Endothelial cell of hepatic sinusoid (primary cell): ENCODE results near the gene PLIN5.

Experiments
- in situ Hi-C: cut with HindIII; loops from 2 replicates; pipeline ENCODE4 v1.10.0; 2017; ENCODE audit warnings: low sequenced_read_pairs

PLIN5 gene, protein sequence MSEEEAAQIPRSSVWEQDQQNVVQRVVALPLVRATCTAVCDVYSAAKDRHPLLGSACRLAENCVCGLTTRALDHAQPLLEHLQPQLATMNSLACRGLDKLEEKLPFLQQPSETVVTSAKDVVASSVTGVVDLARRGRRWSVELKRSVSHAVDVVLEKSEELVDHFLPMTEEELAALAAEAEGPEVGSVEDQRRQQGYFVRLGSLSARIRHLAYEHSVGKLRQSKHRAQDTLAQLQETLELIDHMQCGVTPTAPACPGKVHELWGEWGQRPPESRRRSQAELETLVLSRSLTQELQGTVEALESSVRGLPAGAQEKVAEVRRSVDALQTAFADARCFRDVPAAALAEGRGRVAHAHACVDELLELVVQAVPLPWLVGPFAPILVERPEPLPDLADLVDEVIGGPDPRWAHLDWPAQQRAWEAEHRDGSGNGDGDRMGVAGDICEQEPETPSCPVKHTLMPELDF

DNA sequence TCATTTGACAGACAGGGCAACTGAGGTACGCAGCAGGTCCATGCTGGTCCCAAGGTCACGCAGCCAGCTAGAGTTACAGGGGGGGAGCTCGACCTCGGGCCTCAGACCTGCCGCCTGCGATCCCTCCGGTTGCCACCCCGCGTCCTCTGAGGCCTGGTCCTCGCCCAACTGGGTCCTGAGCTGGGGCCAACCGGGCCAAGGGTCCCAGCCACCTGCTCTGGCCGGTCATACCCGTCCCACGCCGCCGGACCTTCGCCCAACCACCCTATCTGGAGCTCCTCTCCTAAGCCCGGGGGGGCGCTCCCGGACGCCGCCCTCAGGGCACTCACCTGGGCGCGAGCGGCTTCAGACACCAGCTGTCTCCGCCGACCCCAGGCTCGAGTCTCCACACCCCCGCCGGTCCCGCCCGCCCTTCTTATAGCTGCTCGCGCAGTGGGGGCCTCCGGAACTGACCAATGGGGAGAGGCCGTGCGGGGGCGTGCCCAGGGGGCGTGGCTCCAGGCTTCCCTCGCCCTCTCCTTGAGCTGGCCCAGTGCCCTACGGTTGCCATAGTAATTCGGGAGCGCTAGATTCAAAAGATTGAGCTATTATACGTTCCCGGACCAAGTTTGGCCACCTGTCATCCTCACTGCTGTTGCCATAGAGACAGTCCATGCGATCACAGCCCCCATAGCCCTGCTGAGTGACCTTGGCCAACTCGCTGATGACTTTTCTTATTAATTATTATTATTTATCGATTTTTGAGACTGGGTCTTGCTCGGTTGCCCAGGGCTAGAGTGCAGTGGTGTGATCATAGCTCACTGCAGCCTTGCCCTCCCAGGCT is at the start of gene PLIN5:
Gene PLIN5, minus strand, starts transcription at position 389 of the 823 bp plus-strand sequence. CDS start 1,150 bp downstream, outside the sequence.
- in situ Hi-C loops: no loop called here

DNA sequence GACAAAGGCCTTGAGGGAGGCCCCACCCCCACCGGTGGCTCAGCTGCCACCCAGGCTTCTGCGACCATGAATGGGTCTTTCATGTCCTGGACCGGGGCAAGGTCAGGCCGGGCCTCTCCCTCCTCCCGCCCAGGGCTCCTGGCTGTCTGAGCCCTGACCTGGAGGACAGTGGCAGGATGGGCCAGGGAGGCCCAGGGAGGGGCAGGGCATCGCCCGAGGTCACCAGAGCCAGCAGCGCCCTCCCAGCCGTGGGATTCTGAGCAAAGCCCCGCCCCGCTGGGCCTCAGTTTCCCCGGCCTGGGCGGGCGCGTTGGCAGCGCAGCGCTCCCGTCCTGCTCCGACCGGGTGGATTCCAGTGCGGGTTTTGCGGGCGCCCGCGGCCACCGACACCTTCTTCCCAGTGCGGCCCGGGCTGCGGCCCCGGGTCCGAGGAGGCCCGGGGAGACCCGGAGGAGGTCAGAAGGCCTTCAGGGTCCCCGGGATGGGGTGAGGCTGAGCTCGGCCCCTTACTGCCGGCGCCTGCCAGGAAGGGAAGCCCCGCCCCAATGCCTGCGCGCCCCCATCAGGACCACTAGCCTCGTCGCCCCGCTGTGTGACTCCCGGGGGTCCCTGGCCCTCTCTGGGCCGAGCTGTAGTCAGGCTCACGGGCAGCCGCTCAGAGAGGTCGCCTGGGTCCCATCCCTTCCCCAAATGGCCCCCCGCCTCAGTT is 49.1 kb upstream of the PLIN5 start:
- in situ Hi-C loops: no loop called here

DNA sequence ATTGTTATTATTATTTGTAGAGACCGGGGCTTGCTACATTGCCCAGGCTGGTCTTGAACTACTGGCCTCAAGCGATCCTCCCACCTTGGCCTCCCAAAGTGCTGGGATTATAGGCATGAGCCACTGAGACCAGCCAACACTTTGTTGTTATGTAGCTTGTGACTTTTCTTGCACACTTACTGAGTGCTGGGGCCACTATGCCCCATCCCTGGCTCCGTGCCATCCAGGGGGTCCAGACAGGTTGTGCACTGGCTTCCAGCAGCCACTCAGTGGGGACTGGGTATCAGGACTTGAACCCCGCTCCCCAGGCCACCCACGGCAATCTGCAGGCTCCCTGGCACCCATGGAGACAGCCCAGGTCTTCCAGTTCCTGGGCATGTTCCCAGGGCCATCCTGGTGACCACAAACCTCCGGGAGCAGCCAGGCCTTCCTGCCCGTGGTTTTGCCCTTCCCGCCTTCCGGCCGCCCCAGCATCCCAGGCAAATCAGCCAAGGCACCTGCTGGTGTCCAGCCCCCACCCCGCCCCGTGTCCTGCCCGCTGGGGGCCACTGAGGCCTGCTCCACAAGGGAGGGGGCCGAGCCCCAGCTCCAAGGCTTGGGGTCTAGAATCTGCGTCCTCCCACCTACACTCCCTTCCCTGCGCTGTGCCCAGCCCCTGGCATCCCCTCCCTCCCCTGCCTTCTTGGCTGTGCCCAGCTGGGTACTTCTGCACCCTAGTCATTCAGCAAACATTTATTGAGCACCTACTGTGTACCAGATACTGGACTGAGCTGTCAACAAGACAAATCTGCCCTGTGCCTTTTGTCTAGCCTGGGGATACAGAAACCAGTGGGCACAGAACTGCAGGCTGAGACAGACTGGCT is 48.2 kb upstream of the PLIN5 start:
- in situ Hi-C loops: no loop called here

DNA sequence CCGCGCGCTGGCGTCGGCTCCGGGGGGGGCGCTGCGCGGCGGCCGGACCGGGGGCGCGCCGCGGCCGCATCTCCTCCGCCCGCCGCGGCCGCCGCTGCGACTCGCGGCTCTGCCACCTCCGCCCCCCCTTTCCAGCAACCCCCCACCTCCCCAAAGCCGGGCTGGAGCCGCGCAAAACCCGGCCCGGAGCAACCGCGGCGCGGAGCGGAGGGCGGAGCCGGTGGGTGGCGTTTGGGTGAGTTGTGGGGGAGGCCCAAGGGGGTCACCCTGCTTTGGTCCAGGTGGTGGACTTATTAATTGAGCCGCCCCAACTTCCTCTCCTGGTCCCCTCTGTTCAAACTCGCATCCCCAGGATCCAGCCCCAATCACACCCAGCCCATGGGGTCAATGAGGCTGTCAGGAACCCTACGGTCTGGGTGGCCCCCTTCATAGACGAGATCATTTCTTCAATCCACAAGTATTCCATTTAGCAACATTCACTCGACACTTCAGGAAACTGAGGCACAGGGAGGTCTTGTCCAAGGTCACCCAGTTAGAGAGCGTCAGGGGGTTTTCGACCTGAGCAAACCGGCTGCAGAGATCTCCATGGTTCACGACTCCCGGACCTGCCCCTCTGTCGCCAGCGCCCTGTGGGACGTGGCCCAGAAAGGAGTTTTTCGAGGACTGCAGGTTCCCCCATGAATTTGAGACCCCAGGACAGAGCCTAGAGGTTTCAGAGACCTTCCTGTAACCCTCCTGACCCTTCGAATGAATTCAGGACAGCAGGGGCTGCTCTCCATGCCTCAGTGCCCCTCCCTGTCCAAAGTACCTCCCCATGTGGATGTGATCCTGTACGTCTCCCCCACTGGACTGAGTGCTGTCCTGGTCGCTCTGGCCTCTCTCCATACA is 46.9 kb upstream of the PLIN5 start:
- in situ Hi-C loops: no loop called here

DNA sequence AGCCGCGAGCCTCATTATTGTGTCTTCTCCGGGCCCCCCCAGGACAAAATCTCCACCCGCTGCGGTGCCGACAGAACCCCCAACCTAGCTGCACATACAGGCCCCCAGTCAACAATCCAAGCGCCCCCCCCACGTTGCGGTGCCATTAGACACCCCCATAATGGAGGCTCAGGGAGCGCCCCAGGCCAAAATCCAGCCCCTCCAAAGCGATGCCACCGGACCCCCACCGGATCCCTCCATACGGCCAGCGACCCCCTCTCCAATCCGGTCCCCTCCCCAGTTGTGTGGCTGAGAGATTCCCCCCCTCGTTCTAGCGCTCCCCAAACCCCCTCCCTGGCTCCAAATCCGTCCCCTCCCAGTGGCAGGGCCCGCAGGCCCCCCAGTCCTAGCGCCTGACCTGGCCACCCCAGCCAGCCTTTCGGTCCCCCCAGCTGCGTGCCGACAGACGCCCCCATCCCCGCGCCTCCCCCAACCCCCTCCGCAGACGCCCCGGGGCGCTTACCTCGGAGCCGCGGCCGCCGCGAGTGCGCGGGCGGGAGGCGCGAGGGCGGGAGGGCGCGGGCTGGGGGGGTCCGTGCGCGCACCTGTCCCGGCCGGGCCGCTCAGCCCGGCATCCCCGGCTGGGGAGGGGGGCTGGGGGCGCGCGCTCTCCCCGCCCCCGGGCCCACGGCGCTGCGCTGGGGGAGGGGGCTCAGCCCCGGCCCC is 46.1 kb upstream of the PLIN5 start:
- in situ Hi-C loops: no loop called here

DNA sequence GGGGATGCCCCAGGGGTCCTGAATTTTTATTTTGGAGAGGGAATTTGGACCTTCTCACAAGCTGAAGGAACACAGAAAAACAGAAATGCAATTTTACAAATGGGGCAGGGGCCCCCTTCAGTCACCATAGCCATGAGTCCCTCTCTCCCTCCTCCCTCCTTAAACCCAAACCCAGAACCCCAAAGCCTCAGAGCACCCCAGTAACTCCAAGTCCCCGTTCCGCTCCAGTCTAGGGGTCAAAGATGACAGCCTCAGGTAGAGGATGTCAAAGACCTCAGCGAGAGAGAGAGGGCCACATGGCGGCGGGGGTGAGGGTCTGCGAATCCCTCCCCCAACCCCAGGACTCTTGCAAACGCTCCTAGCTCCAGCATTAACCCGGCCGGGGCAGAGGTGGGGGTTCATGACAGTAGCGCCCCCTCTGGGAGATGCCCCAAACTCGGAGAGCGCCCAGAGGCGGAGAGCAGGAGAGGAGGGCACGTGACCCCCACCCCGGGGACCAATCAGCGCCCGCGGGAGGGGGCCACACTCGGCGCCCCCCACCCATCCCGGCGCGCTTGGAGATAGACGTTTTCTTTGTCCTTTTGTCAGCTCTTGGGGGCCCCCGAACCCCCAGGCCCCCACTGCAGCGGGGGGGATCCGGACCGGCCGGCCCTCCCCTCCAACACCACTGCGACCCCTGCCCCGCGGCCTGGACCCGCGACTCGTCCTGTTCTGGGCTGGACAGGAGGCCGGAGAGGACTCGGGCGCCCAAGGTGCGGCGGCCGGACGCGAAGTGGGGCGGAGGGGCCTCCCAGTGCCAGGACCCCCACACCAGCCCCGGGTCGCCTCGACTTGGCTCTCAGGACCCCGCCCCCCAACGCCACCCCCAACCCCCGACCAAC is 45.2 kb upstream of the PLIN5 start:
- in situ Hi-C loops: no loop called here

DNA sequence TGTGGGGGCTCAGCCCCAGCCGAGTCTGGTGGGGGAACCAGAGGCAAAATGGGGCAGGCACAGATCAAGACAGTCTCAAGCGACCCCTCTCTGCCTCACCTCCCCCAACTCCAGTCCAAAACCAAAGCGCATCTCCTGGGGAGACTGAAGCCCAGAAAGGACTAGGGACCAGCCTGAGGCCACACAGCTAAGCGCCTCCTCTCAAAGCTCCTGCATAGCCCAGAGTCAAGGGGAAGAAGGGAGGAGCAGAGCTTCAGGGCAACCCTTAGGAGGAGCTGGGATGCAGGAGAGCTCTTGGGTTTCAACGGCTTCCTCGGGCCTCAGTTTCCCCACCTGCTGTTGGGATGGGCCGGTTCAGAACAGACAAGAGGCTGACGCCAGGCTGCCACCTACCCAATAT is 44.4 kb upstream of the PLIN5 start:
- in situ Hi-C loops: no loop called here

DNA sequence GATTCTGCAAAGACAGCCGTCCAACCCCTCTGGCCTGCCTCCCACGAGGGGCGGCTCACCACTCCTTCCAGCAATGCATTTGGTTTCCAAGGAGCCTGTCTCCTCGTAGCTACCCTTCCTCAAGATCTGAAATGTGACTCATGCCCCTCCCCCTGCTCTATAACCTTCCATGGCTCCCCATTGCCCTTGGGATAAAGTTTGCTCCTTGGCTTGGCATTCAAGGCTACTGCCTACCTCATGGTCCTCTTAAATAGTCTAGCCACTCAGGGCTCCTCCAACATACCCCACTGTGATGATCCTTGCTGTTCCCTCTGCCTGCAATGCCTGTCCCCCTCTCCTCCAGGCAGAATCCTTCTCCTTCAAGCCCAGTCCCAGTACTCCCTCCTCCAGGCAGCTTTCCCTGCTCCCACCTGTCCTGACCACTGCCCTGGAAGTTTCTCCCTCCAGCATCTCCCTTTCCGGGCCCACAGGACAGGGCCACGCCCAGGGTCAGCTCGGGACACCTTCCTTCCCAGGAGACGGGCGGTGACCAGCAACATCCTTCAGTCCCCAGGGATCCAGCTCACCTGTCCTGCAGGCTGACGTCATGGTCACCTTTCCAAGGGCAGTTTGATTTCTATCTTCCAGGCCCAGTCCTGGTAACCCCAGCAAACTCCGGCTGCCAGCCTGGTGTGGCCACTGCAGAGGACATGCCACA is 43.7 kb upstream of the PLIN5 start:
- in situ Hi-C loops: no loop called here

DNA sequence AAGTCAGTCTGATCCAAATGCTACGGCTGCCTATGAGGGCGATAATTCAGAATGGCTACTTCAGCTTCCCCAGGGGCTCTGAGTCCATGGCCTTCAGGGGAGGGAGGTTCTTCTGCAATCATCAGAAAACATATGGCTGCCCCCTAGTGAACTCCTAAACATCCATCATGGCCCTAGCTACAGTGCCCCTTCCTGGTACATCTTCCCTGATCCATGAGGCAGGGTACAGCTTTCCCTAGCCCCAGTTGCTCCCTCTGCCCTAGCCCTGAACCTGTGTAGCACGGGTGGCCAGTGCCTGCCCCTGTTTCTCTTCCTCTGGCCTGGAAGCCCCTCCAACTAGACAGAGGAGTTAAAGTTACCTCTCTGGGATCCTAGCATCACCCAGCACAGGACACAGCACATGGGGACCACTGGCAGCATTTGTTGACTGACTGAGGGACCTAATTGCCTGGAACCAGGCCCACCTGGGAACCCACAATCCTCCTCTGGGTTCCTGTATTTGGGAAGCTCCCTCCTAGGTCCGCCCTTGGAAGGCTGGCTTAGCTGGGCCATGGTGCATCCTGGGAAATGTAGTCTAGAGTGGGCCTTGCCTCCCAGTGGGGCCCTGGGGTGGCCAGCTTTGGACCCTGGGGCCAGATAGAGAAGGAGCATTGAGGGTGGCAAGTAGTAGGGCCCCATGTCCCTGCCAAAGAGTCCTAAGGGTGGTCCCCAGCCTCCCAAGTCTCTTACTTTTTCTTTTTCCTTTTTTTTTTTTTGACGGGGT is 42.2 kb upstream of the PLIN5 start:
- in situ Hi-C loops: no loop called here

DNA sequence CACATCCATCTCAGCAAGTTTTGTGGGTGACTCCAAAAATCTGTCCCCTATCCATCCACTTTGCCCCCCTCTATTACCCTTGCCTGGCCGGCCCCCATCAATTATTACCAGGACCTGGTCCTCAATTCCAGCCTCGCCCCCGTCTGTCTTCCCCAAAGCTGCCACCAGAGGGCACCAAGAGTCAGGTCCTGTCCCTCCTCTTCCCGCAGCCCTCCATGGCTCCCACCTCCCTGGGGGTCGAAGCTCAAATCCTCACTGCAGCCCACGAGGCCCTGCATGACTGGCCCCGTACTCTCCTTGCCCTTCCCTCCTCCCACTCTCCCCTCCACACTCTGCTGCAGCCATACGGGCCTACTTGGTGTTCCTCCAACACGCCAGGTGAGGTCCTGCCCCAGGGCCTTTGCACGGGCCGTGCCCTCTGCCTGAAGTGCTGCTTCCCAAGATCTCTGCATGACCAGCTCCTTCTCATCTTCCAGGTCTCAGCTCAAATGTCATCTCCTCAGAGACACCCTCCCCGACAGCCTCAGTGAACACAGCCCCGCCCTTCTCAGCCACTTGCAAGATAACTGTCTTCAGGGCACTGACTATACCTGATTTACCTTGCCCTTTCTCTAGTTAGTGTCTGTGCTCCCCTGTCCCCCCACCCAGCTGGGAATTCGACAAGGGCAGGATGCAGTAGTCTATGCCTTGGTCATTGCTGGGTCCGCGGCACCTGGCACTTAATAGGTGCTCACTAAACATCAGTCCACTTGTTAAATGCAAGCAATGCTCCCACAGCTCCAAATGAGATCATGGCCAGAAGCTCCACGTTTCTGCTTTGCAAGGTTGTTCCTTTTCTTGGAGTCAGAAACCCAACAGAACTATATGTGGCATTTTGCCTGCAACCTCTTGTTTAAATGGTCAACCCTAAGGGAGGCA is 41.3 kb upstream of the PLIN5 start:
- in situ Hi-C loops: no loop called here

DNA sequence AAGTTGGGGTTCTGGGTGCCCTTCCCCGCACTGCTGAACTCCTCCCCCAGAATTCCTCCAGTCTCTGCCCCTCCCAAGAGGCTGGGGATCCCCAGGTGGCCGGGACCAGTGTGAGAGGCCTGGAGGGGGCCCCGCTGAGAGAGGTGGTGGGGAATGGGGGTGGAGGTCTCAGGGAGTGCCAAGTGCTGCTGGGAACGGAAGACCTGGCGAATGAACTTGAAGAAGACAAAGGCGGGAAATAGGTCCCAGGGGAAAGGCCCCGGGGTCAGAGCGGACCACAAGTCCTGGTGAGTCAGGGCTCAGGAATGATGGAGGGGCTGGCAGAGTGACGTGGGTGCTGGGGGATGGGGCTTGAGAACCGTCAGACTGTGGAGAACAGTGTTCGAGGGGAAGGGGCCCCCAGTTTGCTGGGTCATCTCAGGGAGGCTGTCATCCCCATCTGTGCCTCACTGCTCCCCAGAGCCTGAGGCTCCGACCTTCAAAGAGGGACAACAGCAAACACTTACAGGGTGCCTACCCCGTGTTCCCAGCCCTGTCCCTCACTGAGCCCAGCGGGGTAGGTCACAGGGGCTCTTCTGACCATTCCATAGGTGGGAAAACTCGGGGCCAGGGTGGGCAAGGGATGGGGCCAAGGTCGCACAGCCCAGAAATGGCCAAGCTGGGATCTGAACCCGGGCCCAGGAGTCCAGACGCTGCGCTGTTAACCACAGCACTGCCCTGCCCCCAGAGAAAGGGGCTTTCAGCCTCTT is 40.4 kb upstream of the PLIN5 start:
- in situ Hi-C loops: no loop called here

DNA sequence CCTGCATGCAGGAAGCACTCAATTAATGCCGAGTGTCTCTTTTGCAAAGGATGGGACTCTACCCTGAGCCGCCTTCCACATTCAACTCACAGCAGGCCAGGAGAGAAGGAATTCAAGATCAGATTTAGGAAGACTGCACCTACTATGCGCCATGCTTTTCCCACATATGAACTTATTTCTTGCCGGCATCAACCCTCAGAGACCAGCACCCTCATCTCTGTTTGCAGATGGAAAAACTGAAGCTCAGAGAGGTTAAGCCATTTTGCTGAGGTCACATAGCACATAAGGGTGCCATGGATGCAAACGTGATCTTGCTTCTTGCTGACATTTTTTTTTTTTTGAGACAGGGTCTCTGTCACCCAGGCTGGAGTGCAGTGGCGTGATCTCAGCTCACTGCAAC is 38.7 kb upstream of the PLIN5 start:
- in situ Hi-C loops: no loop called here

DNA sequence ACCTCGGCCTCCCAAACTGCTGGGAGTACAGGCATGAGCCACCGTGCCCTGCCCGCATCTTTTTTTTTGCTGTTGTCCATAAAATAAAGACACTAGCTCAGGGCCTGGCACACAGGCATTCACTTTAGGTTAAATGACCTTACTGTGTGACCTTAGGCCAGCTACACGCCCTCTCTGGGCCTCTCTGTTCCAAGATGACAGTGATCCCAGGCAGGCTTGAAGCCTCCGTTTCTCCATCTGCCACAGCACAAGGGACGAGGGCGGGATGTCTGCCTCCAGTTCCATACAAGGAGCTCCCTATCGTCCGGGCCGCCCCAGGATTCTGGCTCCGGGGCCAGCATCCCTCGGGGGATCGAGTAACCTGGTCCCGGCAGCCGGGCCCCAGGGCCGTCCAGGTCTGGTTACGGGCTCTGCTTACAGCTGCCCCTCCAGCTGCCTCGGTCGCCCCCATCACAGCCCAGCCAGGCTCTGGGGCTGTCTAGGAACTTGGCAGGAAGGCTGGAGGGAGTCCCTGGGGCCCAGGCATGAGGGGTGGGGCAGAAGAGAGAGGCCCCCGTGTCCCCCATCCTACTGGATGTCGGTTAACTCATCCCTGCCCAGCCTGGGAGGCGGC is 36.4 kb upstream of the PLIN5 start:
- in situ Hi-C loops: no loop called here

DNA sequence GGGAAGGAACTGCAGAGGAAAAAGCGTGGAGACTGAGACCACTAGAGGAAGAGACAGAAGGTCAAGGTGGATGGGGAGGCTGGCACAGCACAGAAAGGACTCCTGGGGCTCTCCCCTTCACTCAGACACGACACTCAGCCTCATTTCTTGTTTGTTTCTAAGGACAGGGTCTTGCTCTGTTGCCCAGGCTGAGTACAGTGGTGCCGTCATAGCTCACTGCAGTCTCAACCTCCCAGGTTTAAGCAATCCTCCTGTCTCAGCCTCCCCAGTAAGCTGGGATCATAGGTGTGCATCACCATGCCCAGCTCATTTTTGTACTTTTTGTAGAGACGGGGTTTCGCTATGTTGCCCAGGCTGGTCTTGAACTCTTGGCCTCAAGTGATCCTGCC is 35.9 kb upstream of the PLIN5 start:
- in situ Hi-C loops: no loop called here
